Mucosa of stomach (tissue), 1 donor: ENCODE data around the gene TRMT61B.

ENCODE experiments used
- H3K27me3 ChIP-seq: one replicate; pipeline ENCODE4 v1.7.0; 2013; ENCODE audit warnings: mild to moderate bottlenecking, low read length; ENCODE audit not compliant: control insufficient read depth, insufficient read depth
- H3K36me3 ChIP-seq: one replicate; pipeline ENCODE4 v1.7.0; 2013; ENCODE audit warnings: low read length; ENCODE audit not compliant: control insufficient read depth, insufficient read depth
- H3K4me1 ChIP-seq: one replicate; pipeline ENCODE4 v1.7.0; 2013; ENCODE audit warnings: mild to moderate bottlenecking, low read length; ENCODE audit not compliant: control insufficient read depth, insufficient read depth
- H3K4me3 ChIP-seq: one replicate; pipeline ENCODE4 v1.7.0; 2013; ENCODE audit warnings: low read length
- H3K9ac ChIP-seq: one replicate; pipeline ENCODE4 v1.7.0; 2013; ENCODE audit warnings: mild to moderate bottlenecking, low read length, moderate library complexity
- H3K9me3 ChIP-seq: one replicate; pipeline ENCODE4 v1.7.0; 2013; ENCODE audit warnings: mild to moderate bottlenecking, low read length, moderate library complexity; ENCODE audit not compliant: control insufficient read depth
- donor health status: Pancreatic carcinoma.

Gene TRMT61B

GRCh38 chr2:28870146-28870891 lies at the start of gene TRMT61B:
TRMT61B (minus strand) TSS chr2:28870309; CDS start chr2:28870277, 32 bp downstream.
- peak within 1 kb of the TSS; percentile 99 for H3K4me3 ChIP-seq
- no peaks in the 10 kb centered on the region for H3K36me3 ChIP-seq
- no peaks in the 10 kb centered on the region for H3K9me3 ChIP-seq
- peaks cover 13% of the 10 kb centered on the region for H3K4me1 ChIP-seq
- no peaks in the 10 kb centered on the region for H3K27me3 ChIP-seq
- peak within 1 kb of the TSS; percentile 87 for H3K9ac ChIP-seq

DNA sequence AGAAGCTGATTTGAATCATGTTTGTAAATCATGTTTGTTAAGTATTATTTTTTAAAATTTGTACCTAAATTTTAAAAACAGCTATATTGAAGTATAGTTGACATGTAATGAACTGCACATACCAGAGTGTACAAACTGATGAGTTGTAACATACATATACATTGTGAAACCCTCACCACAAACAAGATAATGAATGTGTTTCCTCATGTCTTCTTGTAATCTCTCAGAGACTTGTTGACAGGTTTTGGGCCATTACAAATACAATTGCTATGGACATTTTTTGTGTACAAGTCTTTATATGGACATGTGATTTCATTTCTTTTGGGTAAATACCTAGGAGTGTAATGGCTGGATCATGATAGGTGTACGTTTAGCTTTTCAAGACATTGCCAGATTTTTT lies 45.8 kb upstream of the TRMT61B start:
- no peak overlapping the region for H3K4me3 ChIP-seq
- peaks cover 3% of the 10 kb centered on the region for H3K36me3 ChIP-seq
- no peaks in the 10 kb centered on the region for H3K9me3 ChIP-seq
- no peak overlapping the region for H3K9ac ChIP-seq
- H3K27me3 ChIP-seq = no peaks in the 10 kb centered on the region
- no peaks in the 10 kb centered on the region for H3K4me1 ChIP-seq

- Histone ChIP-seq H3K4me1 (no peaks in the 10 kb centered on the region), H3K9me3 (no peaks in the 10 kb centered on the region), H3K36me3 (peaks cover 3% of the 10 kb centered on the region)
Observed at GRCh38 chr2:28909655-28910353, 39.7 kb upstream of the TRMT61B start.

DNA sequence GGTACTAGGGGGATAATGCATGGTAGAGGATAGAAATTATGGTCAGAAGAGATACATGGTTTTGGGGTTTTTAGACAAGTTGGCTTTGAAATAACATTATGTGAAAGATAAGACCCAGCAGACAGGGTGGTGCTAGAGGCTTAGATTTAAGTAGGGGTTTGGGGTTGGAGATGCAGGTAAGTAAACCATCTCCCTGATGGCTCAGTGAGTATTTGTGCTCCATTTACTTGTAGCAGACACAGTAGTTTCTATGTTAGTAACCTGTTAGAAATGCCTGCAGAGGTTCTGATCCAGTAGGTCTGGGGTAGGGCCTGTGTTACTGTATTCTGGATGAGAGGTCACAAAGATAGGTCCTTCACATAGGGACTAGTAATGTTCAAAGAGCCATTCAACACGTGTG lies 38.1 kb upstream of the TRMT61B start:
- no peaks in the 10 kb centered on the region for H3K9me3 ChIP-seq
- no peak overlapping the region for H3K9ac ChIP-seq
- peaks cover 3% of the 10 kb centered on the region for H3K36me3 ChIP-seq

More at GRCh38 chr2:28909655-28910353, 39.7 kb upstream of the TRMT61B start:
- Histone ChIP-seq H3K27me3 (no peaks in the 10 kb centered on the region), H3K9ac (no peak overlapping the region), H3K4me3 (no peak overlapping the region)

DNA sequence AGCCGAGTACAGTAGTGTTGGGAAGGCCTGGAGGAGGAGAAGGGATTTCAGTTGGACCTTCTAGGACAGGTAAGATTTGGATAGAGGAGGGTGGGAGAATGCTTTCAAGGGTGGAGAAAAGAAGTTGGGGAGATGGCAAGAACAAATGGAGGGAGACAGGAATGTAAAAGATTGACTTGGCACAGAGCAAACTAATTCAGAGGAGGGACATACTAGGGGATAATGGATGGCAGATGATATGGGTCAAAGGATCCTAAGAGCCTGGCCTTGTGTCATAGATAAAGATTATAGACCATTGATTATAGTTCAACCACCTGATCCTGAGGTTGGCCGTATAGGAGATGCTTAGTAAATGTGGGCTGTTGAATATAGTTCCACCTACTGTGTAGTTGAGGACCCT lies 36.7 kb upstream of the TRMT61B start:
- H3K9ac ChIP-seq = no peak overlapping the region
- H3K36me3 ChIP-seq = peaks cover 3% of the 10 kb centered on the region
- H3K27me3 ChIP-seq = no peaks in the 10 kb centered on the region
- no peaks in the 10 kb centered on the region for H3K9me3 ChIP-seq
- H3K4me1 ChIP-seq = no peaks in the 10 kb centered on the region
- no peak overlapping the region for H3K4me3 ChIP-seq

More for the DNA sequence above, 38.1 kb upstream of the TRMT61B start:
- Histone ChIP-seq H3K4me1 (no peaks in the 10 kb centered on the region), H3K27me3 (no peaks in the 10 kb centered on the region), H3K4me3 (no peak overlapping the region)

DNA sequence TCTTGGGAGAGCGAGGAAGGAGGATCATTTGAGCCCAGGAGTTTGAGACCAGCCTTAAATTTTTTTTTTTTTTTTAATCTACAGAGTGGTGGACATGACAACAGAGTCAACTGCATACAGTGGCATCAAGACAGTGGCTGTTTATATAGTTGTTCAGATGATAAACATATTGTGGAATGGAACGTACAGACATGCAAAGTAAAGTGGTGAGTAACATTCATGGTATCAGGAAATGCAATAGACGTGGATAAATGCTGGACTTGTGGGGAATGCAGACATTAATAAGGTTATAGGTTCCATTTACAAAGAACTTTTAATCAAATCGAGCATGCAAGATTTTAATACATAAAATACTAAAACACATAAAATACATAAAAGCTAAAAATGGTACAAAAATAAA lies 36.3 kb upstream of the TRMT61B start:
- no peaks in the 10 kb centered on the region for H3K4me1 ChIP-seq
- no peaks in the 10 kb centered on the region for H3K27me3 ChIP-seq
- H3K9me3 ChIP-seq = no peaks in the 10 kb centered on the region
- peaks cover 3% of the 10 kb centered on the region for H3K36me3 ChIP-seq
- H3K9ac ChIP-seq = no peak overlapping the region
- H3K4me3 ChIP-seq = no peak overlapping the region

DNA sequence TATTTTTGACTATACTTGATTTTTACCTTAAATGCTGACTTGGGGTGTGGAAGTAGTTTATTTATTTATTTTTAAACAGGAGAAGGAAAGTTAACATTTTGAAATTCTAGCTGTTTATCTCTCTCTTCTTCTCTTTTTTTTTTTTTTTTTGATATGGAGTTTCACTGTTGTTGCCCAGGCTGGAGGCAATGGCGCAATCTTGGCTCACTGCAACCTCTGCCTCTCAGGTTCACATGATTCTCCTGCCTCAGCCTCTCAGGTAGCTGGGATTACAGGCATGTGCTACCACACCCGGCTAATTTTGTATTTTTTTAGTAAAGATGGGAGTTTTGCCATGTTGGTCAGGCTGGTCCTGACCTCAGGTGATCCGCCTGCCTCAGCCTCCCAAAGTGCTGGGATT lies 35.4 kb upstream of the TRMT61B start:
- Histone ChIP-seq H3K27me3 (no peaks in the 10 kb centered on the region), H3K9me3 (no peaks in the 10 kb centered on the region), H3K9ac (no peak overlapping the region), H3K4me3 (no peak overlapping the region), H3K36me3 (peaks cover 3% of the 10 kb centered on the region), H3K4me1 (no peaks in the 10 kb centered on the region)

DNA sequence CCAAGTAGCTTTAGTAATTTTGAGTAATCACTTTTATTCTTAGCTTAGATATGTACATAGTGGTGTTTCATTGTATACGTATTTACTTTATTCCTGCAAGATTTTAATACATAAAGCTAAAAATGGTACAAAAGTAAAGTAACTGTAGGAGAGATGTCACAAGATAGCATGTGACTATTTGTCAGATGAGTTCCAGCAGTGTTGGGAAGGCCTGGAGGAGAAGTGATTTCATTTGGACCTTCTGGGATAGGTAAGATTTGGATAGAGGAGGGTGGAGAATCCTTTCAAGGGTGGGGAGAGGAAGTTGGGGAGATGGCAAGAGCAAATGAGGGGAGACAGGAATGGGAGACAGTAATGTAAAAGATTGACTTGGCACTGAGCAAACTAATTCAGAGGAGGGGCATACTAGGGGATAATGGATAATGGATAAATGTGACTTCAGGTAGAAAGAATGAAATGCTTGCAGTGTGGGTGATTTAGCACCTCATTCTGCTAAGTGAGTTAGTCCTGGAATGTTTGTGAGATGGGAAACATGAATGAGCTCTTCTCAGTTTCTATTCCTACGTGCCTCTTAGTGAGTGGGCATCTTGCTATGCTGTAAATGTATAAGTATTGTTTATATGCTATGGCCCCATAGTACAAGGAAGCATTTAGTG lies 34.8 kb upstream of the TRMT61B start:
- no peaks in the 10 kb centered on the region for H3K9me3 ChIP-seq
- no peaks in the 10 kb centered on the region for H3K4me1 ChIP-seq
- peak overlapping the region; percentile 3 for H3K9ac ChIP-seq
- H3K4me3 ChIP-seq = no peak overlapping the region
- H3K27me3 ChIP-seq = no peaks in the 10 kb centered on the region
- peaks cover 3% of the 10 kb centered on the region for H3K36me3 ChIP-seq

- H3K36me3 ChIP-seq = peaks cover 3% of the 10 kb centered on the region
- no peaks in the 10 kb centered on the region for H3K9me3 ChIP-seq
- no peak overlapping the region for H3K9ac ChIP-seq
- no peaks in the 10 kb centered on the region for H3K27me3 ChIP-seq
- no peaks in the 10 kb centered on the region for H3K4me1 ChIP-seq
- H3K4me3 ChIP-seq = no peak overlapping the region
Observed at GRCh38 chr2:28904295-28904694, 34.2 kb upstream of the TRMT61B start.

DNA sequence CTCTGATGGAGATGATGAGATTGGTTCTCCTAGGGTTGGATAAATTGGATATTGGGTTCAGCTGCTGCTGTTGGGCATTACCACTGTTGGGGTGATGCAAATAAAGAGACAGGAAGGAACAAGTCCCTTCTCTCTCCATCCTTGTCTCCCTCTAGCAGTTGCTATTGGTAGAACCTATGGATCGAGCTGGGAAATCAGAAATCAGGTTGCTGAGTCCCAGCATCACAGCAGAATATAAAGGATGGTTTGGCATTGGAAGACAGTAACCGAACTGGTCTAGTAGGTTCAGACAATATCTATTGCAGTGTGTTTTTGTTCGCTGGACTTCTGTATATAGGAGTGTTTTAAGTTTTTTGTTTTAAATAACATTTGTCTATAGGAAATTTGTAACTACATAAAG lies 32.5 kb upstream of the TRMT61B start:
- Histone ChIP-seq H3K4me1 (no peaks in the 10 kb centered on the region), H3K9me3 (no peaks in the 10 kb centered on the region), H3K9ac (no peak overlapping the region), H3K4me3 (no peak overlapping the region), H3K27me3 (no peaks in the 10 kb centered on the region), H3K36me3 (peaks cover 3% of the 10 kb centered on the region)

- no peaks in the 10 kb centered on the region for H3K4me1 ChIP-seq
- no peak overlapping the region for H3K9ac ChIP-seq
- no peaks in the 10 kb centered on the region for H3K27me3 ChIP-seq
- no peaks in the 10 kb centered on the region for H3K9me3 ChIP-seq
- peaks cover 3% of the 10 kb centered on the region for H3K36me3 ChIP-seq
- H3K4me3 ChIP-seq = no peak overlapping the region
Observed at GRCh38 chr2:28901841-28902240, 31.7 kb upstream of the TRMT61B start.

- no peaks in the 10 kb centered on the region for H3K27me3 ChIP-seq
- H3K4me1 ChIP-seq = peaks cover 3% of the 10 kb centered on the region
- no peak overlapping the region for H3K4me3 ChIP-seq
- no peaks in the 10 kb centered on the region for H3K36me3 ChIP-seq
- no peaks in the 10 kb centered on the region for H3K9me3 ChIP-seq
- no peak overlapping the region for H3K9ac ChIP-seq
Observed at GRCh38 chr2:28901202-28901601, 31.1 kb upstream of the TRMT61B start.
